Hypothalamus (tissue), 51 donors: ENCODE results near the gene C4orf36.

Experiments used
- DNase-seq, 51 donors: peaks; one replicate each; lab custom pipeline; 2025; lab: John Stamatoyannopoulos, UW

The C4orf36 gene

GRCh38 chr4:86891762-86892635 lies at the start of gene C4orf36:
Gene C4orf36, minus strand, starts transcription at chr4:86892422. Its CDS starts 902 bp downstream, at chr4:86891520.
- peak in 46 of 51 donors; percentile 14 to 74 (median 37) for DNase-seq

GRCh38 chr4:86940920-86941460 lies 48.8 kb upstream of the C4orf36 start:
- DNase-seq, result no peak

GRCh38 chr4:86939729-86940575 lies 47.7 kb upstream of the C4orf36 start:
- no peak for DNase-seq

- no peak for DNase-seq
Measured at GRCh38 chr4:86938771-86939520, 46.7 kb upstream of the C4orf36 start.

GRCh38 chr4:86935853-86936733 lies 43.9 kb upstream of the C4orf36 start:
- peak in 20 of 51 donors; percentile 2 to 64 (median 24) for DNase-seq

- peak in 13 of 51 donors; percentile 26 to 65 (median 39) for DNase-seq
Measured at GRCh38 chr4:86935566-86935852, 43.3 kb upstream of the C4orf36 start.

- DNase-seq, result peak; percentile 18 to 96 (median 88)
Measured at GRCh38 chr4:86934771-86935565, 42.7 kb upstream of the C4orf36 start, which contains the start of gene AFF1. Gene AFF1, plus strand, starts transcription at chr4:86935011. Its CDS starts 13,523 bp downstream, at chr4:86948534.

GRCh38 chr4:86934147-86934770 lies 42.0 kb upstream of the C4orf36 start:
- DNase-seq, result peak in 5 of 51 donors; percentile 2 to 57 (median 28)

GRCh38 chr4:86928400-86929255 lies 36.4 kb upstream of the C4orf36 start:
- DNase-seq, result no peak

GRCh38 chr4:86927843-86928395 lies 35.7 kb upstream of the C4orf36 start:
- DNase-seq, result no peak

- no peak for DNase-seq
Measured at GRCh38 chr4:86926435-86927086, 34.3 kb upstream of the C4orf36 start.

- DNase-seq, result no peak
Measured at GRCh38 chr4:86924811-86925210, 32.6 kb upstream of the C4orf36 start.

GRCh38 chr4:86921608-86922252 lies 29.5 kb upstream of the C4orf36 start:
- no peak for DNase-seq

GRCh38 chr4:86919561-86920223 lies 27.5 kb upstream of the C4orf36 start:
- DNase-seq, result no peak

GRCh38 chr4:86918539-86919072 lies 26.4 kb upstream of the C4orf36 start:
- DNase-seq, result no peak
